Measurements from ENCODE around the gene CDKL4.
"Not testable (repeated sequence)": the region's sequence is repeated elsewhere in the genome, so short reads cannot be mapped to it uniquely, and the experiment has no call there.

Gene CDKL4

GRCh38 chr2:39140948-39141333 lies 102.8 kb downstream of the CDKL4 start:
- DNase-seq: not testable (repeated sequence)

GRCh38 chr2:39140322-39140847 lies 103.4 kb downstream of the CDKL4 start:
- DNase-seq: no peak

- DNase-seq: no peak
Measured at GRCh38 chr2:39139511-39140237, 104.1 kb downstream of the CDKL4 start.

GRCh38 chr2:39138837-39139211 lies 104.9 kb downstream of the CDKL4 start:
- DNase-seq: no peak

- DNase-seq: not testable (repeated sequence)
Measured at GRCh38 chr2:39138187-39138836, 105.5 kb downstream of the CDKL4 start.

- DNase-seq: no peak
Measured at GRCh38 chr2:39136799-39137198, 107.0 kb downstream of the CDKL4 start.

GRCh38 chr2:39135690-39136259 lies 108.0 kb downstream of the CDKL4 start:
- no peak for DNase-seq

- no peak for DNase-seq
Measured at GRCh38 chr2:39133215-39133851, 110.4 kb downstream of the CDKL4 start.

- peak; percentile 48 for DNase-seq
Measured at GRCh38 chr2:39128919-39129391, 114.8 kb downstream of the CDKL4 start.

GRCh38 chr2:39127973-39128372 lies 115.8 kb downstream of the CDKL4 start:
- DNase-seq: peak; percentile 18
